Measurements from ENCODE around the gene P2RX7. TPM values are rescaled to one million over a fixed set of nuclear protein-coding genes. Genes with fewer than 3 reads are reported as not detected.
A peak's percentile ranks its signal among the peaks of the same experiment; 100 is the strongest.

Gene P2RX7
- polyA plus RNA-seq, 1 of the 3 experiments (the other 2 are of a cell fraction): 0.43 TPM

GRCh38 chr12:121108492-121108891, 24.2 kb upstream of the P2RX7 start (continued):
- TF ChIP-seq CTCF (IDR thresholded peaks at IDR 0.05): no peak
- TF ChIP-seq, protein P1, sequence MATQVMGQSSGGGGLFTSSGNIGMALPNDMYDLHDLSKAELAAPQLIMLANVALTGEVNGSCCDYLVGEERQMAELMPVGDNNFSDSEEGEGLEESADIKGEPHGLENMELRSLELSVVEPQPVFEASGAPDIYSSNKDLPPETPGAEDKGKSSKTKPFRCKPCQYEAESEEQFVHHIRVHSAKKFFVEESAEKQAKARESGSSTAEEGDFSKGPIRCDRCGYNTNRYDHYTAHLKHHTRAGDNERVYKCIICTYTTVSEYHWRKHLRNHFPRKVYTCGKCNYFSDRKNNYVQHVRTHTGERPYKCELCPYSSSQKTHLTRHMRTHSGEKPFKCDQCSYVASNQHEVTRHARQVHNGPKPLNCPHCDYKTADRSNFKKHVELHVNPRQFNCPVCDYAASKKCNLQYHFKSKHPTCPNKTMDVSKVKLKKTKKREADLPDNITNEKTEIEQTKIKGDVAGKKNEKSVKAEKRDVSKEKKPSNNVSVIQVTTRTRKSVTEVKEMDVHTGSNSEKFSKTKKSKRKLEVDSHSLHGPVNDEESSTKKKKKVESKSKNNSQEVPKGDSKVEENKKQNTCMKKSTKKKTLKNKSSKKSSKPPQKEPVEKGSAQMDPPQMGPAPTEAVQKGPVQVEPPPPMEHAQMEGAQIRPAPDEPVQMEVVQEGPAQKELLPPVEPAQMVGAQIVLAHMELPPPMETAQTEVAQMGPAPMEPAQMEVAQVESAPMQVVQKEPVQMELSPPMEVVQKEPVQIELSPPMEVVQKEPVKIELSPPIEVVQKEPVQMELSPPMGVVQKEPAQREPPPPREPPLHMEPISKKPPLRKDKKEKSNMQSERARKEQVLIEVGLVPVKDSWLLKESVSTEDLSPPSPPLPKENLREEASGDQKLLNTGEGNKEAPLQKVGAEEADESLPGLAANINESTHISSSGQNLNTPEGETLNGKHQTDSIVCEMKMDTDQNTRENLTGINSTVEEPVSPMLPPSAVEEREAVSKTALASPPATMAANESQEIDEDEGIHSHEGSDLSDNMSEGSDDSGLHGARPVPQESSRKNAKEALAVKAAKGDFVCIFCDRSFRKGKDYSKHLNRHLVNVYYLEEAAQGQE (IDR thresholded peaks at IDR 0.05; ENCODE audit: low read depth, low read length): no peak

- Histone ChIP-seq H3K9me3 (no peaks in the 10 kb centered on the region), H3K27me3 (ENCODE audit: insufficient read depth) (no peaks in the 10 kb centered on the region), H3K9me2 (no peaks in the 10 kb centered on the region), H3K79me2 (ENCODE audit: insufficient read depth) (no peaks in the 10 kb centered on the region), H3K4me3 (ENCODE audit: low read depth in 2 of 2, low read length in 1 of 2) (no peak overlapping the region; a peak in 1 of 4 replicates), H3K4me1 (ENCODE audit: control insufficient read depth in 1 of 2, insufficient read depth in 2 of 2, low read depth in 1 of 2, low read length in 1 of 2) (no peaks in the 10 kb centered on the region), H3K36me3 (replicated peaks in 1 of 2; ENCODE audit: control insufficient read depth in 1 of 2, insufficient read depth in 2 of 2, low read length in 1 of 2) (no peaks in the 10 kb centered on the region), H3F3A (replicated peaks; ENCODE audit: insufficient read depth) (no peaks in the 10 kb centered on the region), H4K20me1 (ENCODE audit: insufficient read depth) (no peaks in the 10 kb centered on the region), H3K4me2 (no peak overlapping the region), H3K9ac (no peak overlapping the region), H2AFZ (ENCODE audit: low read depth) (no peak overlapping the region), H3K27ac (ENCODE audit: low read depth in 2 of 2, low read length in 1 of 2) (no peak overlapping the region)
- TF ChIP-seq USF2 (IDR thresholded peaks at IDR 0.05; ENCODE audit: borderline replicate concordance, low read depth, low read length) (no peak), EP300 (IDR thresholded peaks at IDR 0.05; ENCODE audit: borderline replicate concordance in 1 of 2, low read depth in 1 of 2, low read length in 1 of 2) (no peak), POLR2AphosphoS5 (IDR thresholded peaks at IDR 0.05; ENCODE audit: low read depth, low read length) (no peak), CHD2 (IDR thresholded peaks at IDR 0.05; ENCODE audit: low read length, partially characterized antibody) (peak; percentile 37), RCOR1 (IDR thresholded peaks at IDR 0.05; ENCODE audit: low read length) (no peak), SMC3 (IDR thresholded peaks at IDR 0.05; ENCODE audit: low read depth, low read length) (peak; percentile 76), TCF12 (IDR thresholded peaks at IDR 0.05) (no peak), FOXM1 (IDR thresholded peaks at IDR 0.05; ENCODE audit: low read depth) (no peak), FOSL2 (IDR thresholded peaks at IDR 0.05; ENCODE audit: borderline replicate concordance, low read depth) (no peak), TEAD4 (IDR thresholded peaks at IDR 0.05; ENCODE audit: borderline replicate concordance, insufficient read depth) (no peak), EZH2phosphoT487 (IDR thresholded peaks at IDR 0.05; ENCODE audit: borderline replicate concordance, low read depth) (no peak), RAD21 (IDR thresholded peaks at IDR 0.05; ENCODE audit: low read length) (peak; percentile 91), RFX5 (IDR thresholded peaks at IDR 0.05; ENCODE audit: low read length) (no peak), CTCF (IDR thresholded peaks at IDR 0.05) (peak; percentile 97)
- TF ChIP-seq, protein P2, sequence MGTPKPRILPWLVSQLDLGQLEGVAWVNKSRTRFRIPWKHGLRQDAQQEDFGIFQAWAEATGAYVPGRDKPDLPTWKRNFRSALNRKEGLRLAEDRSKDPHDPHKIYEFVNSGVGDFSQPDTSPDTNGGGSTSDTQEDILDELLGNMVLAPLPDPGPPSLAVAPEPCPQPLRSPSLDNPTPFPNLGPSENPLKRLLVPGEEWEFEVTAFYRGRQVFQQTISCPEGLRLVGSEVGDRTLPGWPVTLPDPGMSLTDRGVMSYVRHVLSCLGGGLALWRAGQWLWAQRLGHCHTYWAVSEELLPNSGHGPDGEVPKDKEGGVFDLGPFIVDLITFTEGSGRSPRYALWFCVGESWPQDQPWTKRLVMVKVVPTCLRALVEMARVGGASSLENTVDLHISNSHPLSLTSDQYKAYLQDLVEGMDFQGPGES (IDR thresholded peaks at IDR 0.05; ENCODE audit: low read depth, low read length): no peak
- TF ChIP-seq, protein P3, sequence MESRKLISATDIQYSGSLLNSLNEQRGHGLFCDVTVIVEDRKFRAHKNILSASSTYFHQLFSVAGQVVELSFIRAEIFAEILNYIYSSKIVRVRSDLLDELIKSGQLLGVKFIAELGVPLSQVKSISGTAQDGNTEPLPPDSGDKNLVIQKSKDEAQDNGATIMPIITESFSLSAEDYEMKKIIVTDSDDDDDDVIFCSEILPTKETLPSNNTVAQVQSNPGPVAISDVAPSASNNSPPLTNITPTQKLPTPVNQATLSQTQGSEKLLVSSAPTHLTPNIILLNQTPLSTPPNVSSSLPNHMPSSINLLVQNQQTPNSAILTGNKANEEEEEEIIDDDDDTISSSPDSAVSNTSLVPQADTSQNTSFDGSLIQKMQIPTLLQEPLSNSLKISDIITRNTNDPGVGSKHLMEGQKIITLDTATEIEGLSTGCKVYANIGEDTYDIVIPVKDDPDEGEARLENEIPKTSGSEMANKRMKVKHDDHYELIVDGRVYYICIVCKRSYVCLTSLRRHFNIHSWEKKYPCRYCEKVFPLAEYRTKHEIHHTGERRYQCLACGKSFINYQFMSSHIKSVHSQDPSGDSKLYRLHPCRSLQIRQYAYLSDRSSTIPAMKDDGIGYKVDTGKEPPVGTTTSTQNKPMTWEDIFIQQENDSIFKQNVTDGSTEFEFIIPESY (IDR thresholded peaks at IDR 0.05; ENCODE audit: borderline replicate concordance, low read depth): no peak
- ChIA-PET CTCF (interaction anchor here (0.6 to 7.4 kb wide), 28 partner anchors 9 to 532 kb away, joined by 3 to 40 read pairs (median 4); partner anchors contain the start of gene P2RX7), POLR2A (no interaction called here)
- peak; percentile 65 for DNase-seq
- 61% methylated on average over 8 of the region's 8 CpGs for WGBS (ENCODE audit: low lambda C conversion rate)
Observed at GRCh38 chr12:121110211-121110940, 22.3 kb upstream of the P2RX7 start.
